ENCODE results near the gene PCED1B.
"Not testable (repeated sequence)": the region's sequence is repeated elsewhere in the genome, so short reads cannot be mapped to it uniquely, and the experiment has no call there.

GRCh38 chr12:47182164-47182938 is 102.9 kb downstream of the PCED1B start:
- not testable (repeated sequence) for TF ChIP-seq CTCF (IDR thresholded peaks at IDR 0.05; ENCODE audit: poor library complexity); EZH2 (IDR thresholded peaks at IDR 0.05; ENCODE audit: borderline replicate concordance)
